ENCODE data around the gene RC3H2. TPM values are rescaled to one million over a fixed set of nuclear protein-coding genes. Genes with fewer than 3 reads are reported as not detected.
A peak's percentile ranks its signal among the peaks of the same experiment; 100 is the strongest.

Gene RC3H2, protein sequence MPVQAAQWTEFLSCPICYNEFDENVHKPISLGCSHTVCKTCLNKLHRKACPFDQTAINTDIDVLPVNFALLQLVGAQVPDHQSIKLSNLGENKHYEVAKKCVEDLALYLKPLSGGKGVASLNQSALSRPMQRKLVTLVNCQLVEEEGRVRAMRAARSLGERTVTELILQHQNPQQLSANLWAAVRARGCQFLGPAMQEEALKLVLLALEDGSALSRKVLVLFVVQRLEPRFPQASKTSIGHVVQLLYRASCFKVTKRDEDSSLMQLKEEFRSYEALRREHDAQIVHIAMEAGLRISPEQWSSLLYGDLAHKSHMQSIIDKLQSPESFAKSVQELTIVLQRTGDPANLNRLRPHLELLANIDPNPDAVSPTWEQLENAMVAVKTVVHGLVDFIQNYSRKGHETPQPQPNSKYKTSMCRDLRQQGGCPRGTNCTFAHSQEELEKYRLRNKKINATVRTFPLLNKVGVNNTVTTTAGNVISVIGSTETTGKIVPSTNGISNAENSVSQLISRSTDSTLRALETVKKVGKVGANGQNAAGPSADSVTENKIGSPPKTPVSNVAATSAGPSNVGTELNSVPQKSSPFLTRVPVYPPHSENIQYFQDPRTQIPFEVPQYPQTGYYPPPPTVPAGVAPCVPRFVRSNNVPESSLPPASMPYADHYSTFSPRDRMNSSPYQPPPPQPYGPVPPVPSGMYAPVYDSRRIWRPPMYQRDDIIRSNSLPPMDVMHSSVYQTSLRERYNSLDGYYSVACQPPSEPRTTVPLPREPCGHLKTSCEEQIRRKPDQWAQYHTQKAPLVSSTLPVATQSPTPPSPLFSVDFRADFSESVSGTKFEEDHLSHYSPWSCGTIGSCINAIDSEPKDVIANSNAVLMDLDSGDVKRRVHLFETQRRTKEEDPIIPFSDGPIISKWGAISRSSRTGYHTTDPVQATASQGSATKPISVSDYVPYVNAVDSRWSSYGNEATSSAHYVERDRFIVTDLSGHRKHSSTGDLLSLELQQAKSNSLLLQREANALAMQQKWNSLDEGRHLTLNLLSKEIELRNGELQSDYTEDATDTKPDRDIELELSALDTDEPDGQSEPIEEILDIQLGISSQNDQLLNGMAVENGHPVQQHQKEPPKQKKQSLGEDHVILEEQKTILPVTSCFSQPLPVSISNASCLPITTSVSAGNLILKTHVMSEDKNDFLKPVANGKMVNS
- polyA plus RNA-seq = 10 to 100 TPM in 1 of 3 donors, 1 to 10 TPM in 2; 4.7 to 11.7 (median 9.8) TPM

- peak within 1 kb of the TSS; percentile 77 for H3K27ac ChIP-seq (ENCODE audit: low read depth, low read length)
- 0 to 1% (median 0%) methylated on average over 61 to 77 of the region's 77 CpGs for WGBS, 3 donors
Observed at GRCh38 chr9:122904823-122905710, at the start of gene RC3H2. RC3H2 (minus strand) TSS chr9:122905359; CDS start chr9:122897509, 7,850 bp downstream.

DNA sequence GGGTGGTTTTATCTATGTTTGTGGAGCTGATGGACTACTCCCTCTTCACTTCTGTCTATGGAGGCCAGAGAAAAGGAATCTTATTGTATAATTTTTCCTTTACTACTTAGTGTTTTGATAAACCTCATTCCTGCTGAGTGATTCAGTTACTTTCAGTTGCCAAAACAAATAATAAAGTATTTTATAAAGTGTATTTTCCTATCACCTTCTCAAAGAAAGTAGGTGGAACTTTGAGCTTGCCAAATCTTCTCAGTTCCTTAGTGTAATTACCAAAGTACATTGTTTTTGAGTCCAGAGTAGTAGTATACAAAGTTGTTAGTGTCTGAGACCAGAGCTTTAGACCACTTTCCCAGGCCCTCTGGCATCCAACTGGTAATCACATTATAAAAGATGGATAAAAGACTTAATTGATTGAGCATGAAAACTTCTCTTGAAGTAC is 49.1 kb upstream of the RC3H2 start:
- no peak overlapping the region for H3K27ac ChIP-seq (ENCODE audit: low read depth, low read length)

- H3K27ac ChIP-seq (ENCODE audit: low read depth, low read length) = no peak overlapping the region
- WGBS, 3 donors = 91 to 94% (median 94%) methylated on average over 1 of the region's 1 CpG
Observed at GRCh38 chr9:122951056-122951455, 45.9 kb upstream of the RC3H2 start.

- 83 to 94% (median 92%) methylated on average over 3 of the region's 3 CpGs for WGBS, 3 donors
- no peak overlapping the region for H3K27ac ChIP-seq (ENCODE audit: low read depth, low read length)
Observed at GRCh38 chr9:122950263-122950662, 45.1 kb upstream of the RC3H2 start.

- no peak overlapping the region for H3K27ac ChIP-seq (ENCODE audit: low read depth, low read length)
- 52 to 97% (median 94%) methylated on average over 1 of the region's 1 CpG for WGBS, 3 donors
Observed at GRCh38 chr9:122949696-122950095, 44.5 kb upstream of the RC3H2 start.

DNA sequence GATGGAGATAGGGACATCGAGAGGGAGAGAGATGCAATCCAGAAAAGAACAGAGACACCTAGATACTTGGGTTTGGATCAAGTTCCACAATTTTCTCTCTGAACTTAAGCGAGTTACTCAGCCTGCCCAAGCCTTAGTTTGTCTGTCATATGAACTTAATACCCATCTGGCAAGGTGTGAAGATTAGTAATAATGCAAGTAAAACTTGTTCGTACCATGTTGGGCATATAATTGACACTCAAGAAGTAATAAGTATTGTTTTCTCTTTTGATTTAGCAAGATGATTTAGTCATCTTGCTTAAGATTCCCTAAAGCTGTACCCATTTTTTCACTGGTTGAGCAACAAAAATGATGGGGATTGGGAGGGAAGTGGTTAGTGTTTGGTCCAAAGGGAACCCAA is 43.2 kb upstream of the RC3H2 start:
- H3K27ac ChIP-seq (ENCODE audit: low read depth, low read length) = no peak overlapping the region
- WGBS, 3 donors = 86 to 91% (median 89%) methylated on average over 3 of the region's 3 CpGs

DNA sequence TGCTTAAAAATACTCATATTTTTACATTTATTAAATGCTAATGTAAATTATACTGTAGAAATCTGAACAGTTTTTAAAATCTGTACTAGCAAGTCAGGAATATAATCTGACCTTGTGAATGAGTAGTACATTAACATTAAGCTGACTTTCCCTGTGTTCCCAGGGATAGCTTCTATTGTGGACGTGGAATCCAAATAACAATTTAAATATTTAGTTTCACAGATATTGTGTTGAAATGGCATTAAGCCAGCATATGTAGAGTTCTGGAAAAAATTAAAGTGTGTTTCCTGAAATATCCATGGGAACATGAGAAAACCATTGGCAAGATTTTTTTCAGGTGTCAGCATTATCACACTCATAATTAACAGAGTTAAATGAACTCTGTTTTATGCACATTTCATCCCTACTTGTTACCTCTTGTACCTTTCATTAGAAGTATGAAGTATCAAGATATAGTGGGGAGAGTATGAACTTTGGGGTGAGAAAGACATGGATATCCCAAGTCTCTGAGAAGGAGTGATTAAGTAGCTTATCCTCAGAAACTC is 41.4 kb upstream of the RC3H2 start:
- WGBS, 3 donors = 22 to 83% (median 70%) methylated on average over 1 of the region's 1 CpG
- H3K27ac ChIP-seq (ENCODE audit: low read depth, low read length) = no peak overlapping the region

GRCh38 chr9:122944960-122945888 is 40.1 kb upstream of the RC3H2 start:
- 69 to 81% (median 69%) methylated on average over 4 of the region's 4 CpGs for WGBS, 3 donors
- no peak overlapping the region for H3K27ac ChIP-seq (ENCODE audit: low read depth, low read length)

DNA sequence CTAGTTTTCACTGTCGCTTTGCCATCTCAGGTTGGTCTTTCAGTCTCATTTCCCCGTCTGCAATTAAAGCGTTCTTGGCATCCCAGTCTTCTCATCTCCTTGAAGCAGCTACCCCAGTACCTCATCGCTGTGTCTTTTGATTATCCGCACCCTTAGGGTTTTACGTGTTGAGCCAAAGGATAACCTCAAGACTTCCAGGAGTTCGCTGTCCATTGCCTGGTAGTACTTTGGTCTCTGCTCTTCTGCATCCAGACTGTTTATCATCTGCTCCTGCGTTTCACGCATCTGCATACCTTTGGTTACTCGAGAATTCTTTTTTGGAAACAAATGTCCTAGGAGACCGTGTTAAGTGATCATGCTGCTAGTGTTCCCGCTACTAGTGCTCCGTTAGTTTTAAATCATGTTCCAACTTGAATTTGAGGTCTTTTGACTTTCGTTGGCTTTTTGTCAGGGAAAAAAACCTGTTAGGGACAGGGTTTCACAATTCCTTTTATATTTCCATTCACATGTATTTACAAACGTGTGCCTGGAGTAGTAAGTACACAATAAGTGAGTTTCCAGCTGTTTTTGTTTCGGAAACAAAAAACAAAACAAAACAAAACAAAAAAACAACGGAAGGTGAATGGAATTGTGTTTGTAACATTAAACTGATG is 36.5 kb upstream of the RC3H2 start:
- 5 to 12% (median 10%) methylated on average over 17 of the region's 17 CpGs for WGBS, 3 donors
- H3K27ac ChIP-seq (ENCODE audit: low read depth, low read length) = no peak overlapping the region

- H3K27ac ChIP-seq (ENCODE audit: low read depth, low read length) = no peak within 1 kb of the TSS
- 0 to 1% (median 0%) methylated on average over 31 to 53 of the region's 54 CpGs for WGBS, 3 donors
Observed at GRCh38 chr9:122940749-122941581, 35.8 kb upstream of the RC3H2 start, which contains the start of gene RABGAP1. RABGAP1 (plus strand) TSS chr9:122941020; CDS start chr9:122957060, 16,040 bp downstream.

DNA sequence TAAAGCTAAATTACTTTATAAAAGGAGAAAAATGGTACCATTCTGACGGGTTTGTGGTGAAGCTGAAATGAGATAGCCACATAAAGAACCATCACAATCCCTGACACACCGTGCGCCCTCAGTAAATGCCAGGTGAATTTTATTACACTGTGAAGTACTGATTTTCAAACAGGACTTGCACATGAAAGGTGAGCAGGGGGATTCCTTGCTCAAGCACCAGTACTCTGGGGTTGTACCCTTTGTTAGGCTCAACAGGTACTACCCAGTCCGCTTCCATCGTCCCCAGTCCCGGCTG is 35.2 kb upstream of the RC3H2 start:
- WGBS, 3 donors = 30 to 34% (median 31%) methylated on average over 6 of the region's 6 CpGs
- H3K27ac ChIP-seq (ENCODE audit: low read depth, low read length) = no peak overlapping the region

DNA sequence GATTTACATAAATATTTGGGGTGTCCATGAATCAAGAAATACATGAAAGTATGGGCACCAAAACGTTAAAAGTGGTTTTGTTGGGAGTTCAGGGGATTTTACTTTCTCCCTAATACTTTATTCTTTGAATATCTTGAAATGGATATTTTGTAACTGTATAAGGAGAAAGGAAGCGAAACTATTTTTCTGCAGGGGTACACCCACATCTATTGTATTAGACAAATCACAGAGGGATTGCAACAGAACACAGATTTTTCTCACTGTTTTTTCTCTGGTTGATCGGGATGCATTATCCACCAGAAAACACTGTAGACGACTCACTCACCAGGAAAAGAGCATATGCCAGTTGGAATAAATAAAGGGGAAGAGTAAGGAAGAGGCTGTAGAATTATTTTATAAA is 34.4 kb upstream of the RC3H2 start:
- 85 to 89% (median 88%) methylated on average over 4 of the region's 4 CpGs for WGBS, 3 donors
- H3K27ac ChIP-seq (ENCODE audit: low read depth, low read length) = no peak overlapping the region

DNA sequence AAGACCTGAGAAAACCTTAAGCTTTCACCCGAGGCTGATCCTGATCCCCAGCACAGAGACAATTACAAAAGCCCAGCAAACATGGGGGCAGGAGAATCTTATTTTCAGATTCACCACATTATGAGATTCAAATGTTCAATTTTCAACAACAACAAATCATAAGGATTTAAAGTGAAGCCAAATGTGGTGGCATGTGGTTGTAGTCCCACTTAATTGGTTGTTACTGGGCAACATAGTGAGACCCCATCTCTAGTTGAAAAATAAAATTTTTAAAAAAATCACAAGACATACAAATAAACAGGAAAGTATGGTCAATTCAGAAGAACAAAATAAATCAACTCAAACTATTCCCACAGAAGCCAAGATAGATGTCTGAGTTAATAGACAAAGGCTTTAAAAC is 31.7 kb upstream of the RC3H2 start:
- 50 to 80% (median 75%) methylated on average over 1 of the region's 1 CpG for WGBS, 3 donors

DNA sequence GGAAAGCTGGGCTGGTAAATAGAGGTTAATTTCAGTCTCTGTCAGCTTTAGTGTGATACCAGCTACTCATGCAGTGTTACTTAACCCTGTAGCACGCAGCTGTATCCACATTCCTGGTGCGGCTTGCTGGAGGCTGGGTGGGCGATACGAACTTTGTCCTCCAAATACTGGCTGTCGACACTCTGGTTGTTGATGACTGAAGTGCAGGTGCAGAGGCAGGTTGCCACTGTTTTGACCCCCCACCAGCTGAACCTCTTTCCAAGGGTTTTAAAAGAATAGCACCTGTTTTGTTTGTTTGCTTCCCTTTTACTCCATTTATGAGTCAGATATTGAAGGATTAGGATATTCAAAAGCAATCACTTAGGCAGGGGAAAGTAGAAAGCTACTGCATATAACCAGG is 31.3 kb upstream of the RC3H2 start:
- WGBS, 3 donors = 86 to 98% (median 96%) methylated on average over 5 of the region's 5 CpGs
- no peak overlapping the region for H3K27ac ChIP-seq (ENCODE audit: low read depth, low read length)

More for the DNA sequence above, 31.7 kb upstream of the RC3H2 start:
- H3K27ac ChIP-seq (ENCODE audit: low read depth, low read length) = no peak overlapping the region

Measured in adipose tissue (tissue), 3 donors.